Epithelial cell of esophagus (primary cell): ENCODE data around the gene MARK2.

Source experiments
- DNase-seq: peaks from one replicate; pipeline ENCODE4 v3.0.0; 2010; ENCODE audit warnings: low read depth
- H3K4me3 ChIP-seq: 2 replicates; pipeline ENCODE4 v1.5.1; 2011; ENCODE audit warnings: mild to moderate bottlenecking, low read length, control low read depth
- TF ChIP-seq, protein P1 (sequence below): IDR thresholded peaks from 2 replicates; pipeline ENCODE4 v1.5.1; 2011; ENCODE audit warnings: low read depth, mild to moderate bottlenecking, low read length, control low read depth, inconsistent platforms; ENCODE audit not compliant: insufficient read depth; ENCODE audit errors: missing control alignments

The MARK2 gene

DNA sequence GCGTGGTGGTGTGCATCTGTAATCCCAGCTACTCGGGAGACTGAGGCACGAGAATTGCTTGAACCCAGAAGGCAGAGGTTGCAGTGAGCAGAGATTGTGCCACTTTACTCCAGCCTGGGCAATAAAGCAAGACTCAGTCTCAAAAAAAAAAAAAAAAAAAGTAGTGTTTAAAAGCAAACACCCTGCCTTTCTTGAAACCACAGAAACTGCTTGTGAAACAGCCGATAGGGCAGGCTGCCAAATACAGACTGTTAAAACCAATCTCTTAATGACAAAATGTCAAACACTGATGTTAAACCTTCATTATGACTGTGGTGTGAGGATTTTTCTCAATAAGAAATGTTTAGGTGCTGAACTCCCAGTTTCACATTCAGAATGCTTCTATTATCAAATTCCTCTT, 27.3 kb downstream of the MARK2 start:
- peak; percentile 63 for DNase-seq
- TF ChIP-seq, protein P1, sequence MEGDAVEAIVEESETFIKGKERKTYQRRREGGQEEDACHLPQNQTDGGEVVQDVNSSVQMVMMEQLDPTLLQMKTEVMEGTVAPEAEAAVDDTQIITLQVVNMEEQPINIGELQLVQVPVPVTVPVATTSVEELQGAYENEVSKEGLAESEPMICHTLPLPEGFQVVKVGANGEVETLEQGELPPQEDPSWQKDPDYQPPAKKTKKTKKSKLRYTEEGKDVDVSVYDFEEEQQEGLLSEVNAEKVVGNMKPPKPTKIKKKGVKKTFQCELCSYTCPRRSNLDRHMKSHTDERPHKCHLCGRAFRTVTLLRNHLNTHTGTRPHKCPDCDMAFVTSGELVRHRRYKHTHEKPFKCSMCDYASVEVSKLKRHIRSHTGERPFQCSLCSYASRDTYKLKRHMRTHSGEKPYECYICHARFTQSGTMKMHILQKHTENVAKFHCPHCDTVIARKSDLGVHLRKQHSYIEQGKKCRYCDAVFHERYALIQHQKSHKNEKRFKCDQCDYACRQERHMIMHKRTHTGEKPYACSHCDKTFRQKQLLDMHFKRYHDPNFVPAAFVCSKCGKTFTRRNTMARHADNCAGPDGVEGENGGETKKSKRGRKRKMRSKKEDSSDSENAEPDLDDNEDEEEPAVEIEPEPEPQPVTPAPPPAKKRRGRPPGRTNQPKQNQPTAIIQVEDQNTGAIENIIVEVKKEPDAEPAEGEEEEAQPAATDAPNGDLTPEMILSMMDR: no peak
- H3K4me3 ChIP-seq: no peak overlapping the region

DNA sequence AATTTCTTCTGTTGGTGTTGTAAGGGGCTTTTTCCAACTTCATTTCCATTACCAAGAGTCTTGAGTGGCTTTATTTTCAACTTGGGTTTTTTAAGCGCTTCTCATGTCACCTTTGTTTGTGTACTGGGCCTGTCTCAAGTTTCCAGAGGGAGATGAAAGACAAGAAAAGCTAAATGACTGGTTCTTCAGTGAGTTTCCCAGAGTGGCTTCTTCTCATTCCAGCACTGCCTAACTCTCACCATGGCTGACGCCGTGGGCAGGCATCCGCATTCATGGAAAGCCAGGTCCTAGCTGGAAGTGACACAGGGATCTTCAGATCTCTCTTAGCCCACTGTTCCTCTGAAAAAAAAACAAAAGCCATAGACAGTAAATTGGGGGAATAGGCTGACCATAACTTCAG, 28.6 kb downstream of the MARK2 start:
- TF ChIP-seq, protein P1: no peak

DNA sequence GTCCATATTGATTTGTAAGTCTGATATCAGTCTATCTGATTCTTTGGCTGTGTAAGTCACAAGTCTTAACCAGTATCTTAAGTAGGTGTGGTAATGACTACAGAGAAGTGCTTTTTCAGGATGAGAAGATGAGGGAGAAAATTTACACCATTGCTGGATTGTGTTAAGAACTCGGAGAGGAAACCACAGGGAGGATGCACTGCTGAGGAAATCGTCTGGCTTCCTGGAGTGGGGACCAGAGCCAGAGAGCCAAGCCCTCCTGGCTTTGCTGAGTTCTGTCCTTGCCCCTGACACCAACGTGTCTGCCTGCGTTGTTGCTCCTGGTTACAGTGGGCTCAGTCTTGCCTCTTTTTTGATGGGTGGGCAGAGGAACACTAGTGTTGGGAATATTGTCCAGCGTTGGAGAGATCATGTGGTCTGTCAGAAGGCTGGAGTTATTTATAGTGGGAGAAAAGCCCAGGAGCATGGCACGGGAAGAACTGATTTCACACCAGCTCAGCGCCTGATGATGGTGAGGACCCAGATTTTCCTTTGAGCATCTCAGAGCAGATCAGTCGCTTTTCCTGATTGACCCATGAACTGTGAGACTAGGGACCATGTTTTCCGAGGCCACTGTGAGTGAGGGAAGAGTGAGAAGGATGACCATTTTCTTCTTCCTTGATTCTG, 29.6 kb downstream of the MARK2 start:
- DNase-seq: no peak
- H3K4me3 ChIP-seq: no peak overlapping the region
- TF ChIP-seq, protein P1: no peak

More for the DNA sequence above, 28.6 kb downstream of the MARK2 start:
- DNase-seq: no peak
- no peak overlapping the region for H3K4me3 ChIP-seq

DNA sequence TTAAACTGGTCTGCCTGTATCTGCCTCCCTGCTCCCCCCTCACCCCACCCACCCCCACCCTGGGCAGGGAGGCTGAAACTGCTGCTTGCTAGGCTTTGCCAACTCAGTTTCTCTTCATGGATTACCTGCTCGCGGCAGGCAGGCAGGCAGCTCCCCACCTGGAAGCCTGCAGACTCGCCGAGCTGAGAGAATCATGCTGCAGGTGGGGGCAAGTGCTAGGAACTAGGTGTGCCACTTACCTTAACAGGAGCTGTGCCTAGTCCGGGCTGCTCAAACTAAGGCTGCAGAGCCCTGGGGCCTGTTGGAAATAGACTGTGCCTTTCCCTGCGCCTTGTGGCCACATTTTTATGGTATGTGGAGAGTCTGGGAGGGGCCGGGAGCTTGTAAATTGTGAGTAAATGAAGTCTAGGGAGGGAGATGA, 30.3 kb downstream of the MARK2 start:
- no peak overlapping the region for H3K4me3 ChIP-seq
- DNase-seq: peak; percentile 87
- TF ChIP-seq, protein P1: peak; percentile 11

DNA sequence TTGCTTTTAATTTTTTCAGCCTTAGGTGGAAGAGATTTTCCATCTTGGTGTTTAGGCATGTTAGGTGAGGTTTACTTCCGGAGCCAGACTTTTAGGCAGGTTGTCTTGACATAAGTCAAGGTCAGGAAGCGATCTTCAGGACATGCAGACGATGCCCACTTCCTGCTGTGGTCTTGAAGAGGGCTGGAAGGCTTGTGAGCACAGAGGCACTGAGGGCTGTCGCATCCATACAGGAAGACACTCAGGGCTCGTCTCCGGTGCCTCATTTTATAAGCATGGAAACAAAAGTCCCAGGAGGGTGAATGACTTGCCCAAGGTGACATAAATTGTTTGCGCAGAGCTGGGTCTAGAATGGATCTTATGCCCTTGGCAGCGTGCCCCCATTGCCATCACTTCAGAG, 30.8 kb downstream of the MARK2 start:
- DNase-seq: no peak
- H3K4me3 ChIP-seq: no peak overlapping the region
- TF ChIP-seq, protein P1: no peak

DNA sequence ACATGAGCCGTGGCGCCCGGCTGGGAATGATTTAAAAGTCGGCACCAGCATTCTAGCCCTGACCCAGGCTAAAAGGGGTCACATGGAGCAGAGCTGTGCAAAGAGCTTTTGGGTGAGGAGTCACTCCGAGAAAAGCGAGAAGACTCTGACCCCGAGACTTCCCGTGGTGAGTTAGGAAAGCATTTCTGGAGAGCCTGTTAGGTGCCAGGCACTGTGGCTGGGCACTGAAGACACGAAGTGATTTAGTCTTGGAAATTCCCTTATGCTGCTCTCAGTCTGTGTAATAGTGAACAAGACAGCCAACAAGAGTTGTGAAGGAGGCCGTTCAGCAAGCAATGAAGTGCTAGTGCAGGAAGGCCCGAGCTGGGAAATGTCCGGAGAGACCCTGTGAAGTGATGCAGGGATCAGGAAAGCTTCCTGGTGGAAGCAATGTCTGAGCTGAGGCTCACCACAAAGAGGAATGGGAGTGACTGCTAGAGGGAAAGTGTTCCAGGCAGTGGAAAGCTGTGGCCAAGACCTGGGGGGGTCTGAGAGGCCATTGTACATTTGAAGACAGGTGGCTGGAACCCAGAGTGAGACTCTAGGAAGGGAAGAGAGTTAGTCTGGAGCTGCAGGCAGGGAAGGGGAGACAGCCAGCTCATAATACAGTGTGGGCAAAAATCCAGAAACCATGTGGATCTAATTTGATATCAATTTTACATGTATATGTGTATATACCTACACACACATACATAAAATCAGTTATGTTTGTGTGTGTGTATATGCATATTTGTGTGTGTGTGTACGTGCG, 31.6 kb downstream of the MARK2 start:
- no peak overlapping the region for H3K4me3 ChIP-seq
- no peak for DNase-seq
- TF ChIP-seq, protein P1: no peak
